CD4-positive, alpha-beta T cell (primary cell): ENCODE results near the gene OST4. TPM values are rescaled to one million over a fixed set of nuclear protein-coding genes. Genes with fewer than 3 reads are reported as not detected.

Experiments used
- ATAC-seq: fragments of 200-7000 bp; cut with Tn5 transposase; one replicate; pipeline ENCODE4 v1.10.0; 2022; ENCODE audit warnings: mild to moderate bottlenecking; ENCODE audit not compliant: poor library complexity
- CTCF ChIA-PET: fragments of 350-600 bp; sonication (Branson Sonifier 250); formaldehyde crosslinking; loops from one replicate; lab custom pipeline; 2021; ENCODE audit warnings: antibody characterized with exemption, inconsistent platforms; lab: Charles Lee
- POLR2A ChIA-PET: fragments of 350-600 bp; sonication (Branson Sonifier 250); formaldehyde crosslinking; loops from one replicate; lab custom pipeline; 2021; ENCODE audit warnings: antibody characterized with exemption, inconsistent platforms; lab: Charles Lee
- DNase-seq, 14 experiments: peaks; one replicate each; pipeline ENCODE4 v3.0.0-alpha.2; 2013 to 2020; ENCODE audit warnings: mixed read lengths in 2 of 14
- H3K27ac ChIP-seq, 2 donors: one replicate each; pipeline versions ENCODE4 v1.5.1 to v1.7.0; 2013; ENCODE audit warnings: low read length in 2 of 2, low read depth in 1 of 2, mild to moderate bottlenecking in 1 of 2
- H3K27me3 ChIP-seq, 2 experiments: 1 replicate in 1 of 2; 2 replicates in 1 of 2; pipeline versions ENCODE4 v1.6.1 to v1.7.0; 2013; ENCODE audit warnings: low read length in 2 of 2, control low read depth in 1 of 2, mild to moderate bottlenecking in 1 of 2, moderate library complexity in 1 of 2; ENCODE audit not compliant: insufficient read depth in 2 of 2, control insufficient read depth in 1 of 2
- H3K36me3 ChIP-seq: one replicate; pipeline ENCODE4 v1.6.1; 2013; ENCODE audit warnings: low read length, control low read depth; ENCODE audit not compliant: insufficient read depth
- H3K4me1 ChIP-seq: one replicate; pipeline ENCODE4 v1.6.1; 2013; ENCODE audit warnings: low read length, control low read depth; ENCODE audit not compliant: insufficient read depth
- H3K4me3 ChIP-seq: one replicate; pipeline ENCODE4 v1.5.1; 2013; ENCODE audit warnings: mild to moderate bottlenecking, low read length, moderate library complexity
- H3K9me3 ChIP-seq, 2 experiments: 1 replicate in 1 of 2; 2 replicates in 1 of 2; pipeline versions ENCODE4 v1.6.1 to v1.7.0; 2013; ENCODE audit warnings: low read length in 2 of 2, mild to moderate bottlenecking in 2 of 2, control low read depth in 1 of 2, moderate library complexity in 1 of 2; ENCODE audit not compliant: control insufficient read depth in 1 of 2, insufficient read depth in 1 of 2
- H3K27ac Mint-ChIP-seq: one replicate; pipeline ENCODE4 v1.8.0; 2020; ENCODE audit warnings: mixed read lengths
- H3K27me3 Mint-ChIP-seq: one replicate; pipeline ENCODE4 v1.8.0; 2021; ENCODE audit warnings: mixed read lengths
- H3K36me3 Mint-ChIP-seq: one replicate; pipeline ENCODE4 v1.8.0; 2021; ENCODE audit warnings: low read depth, mixed read lengths
- H3K4me1 Mint-ChIP-seq: one replicate; pipeline ENCODE4 v1.8.0; 2021; ENCODE audit warnings: low read depth, mixed read lengths
- H3K4me3 Mint-ChIP-seq: one replicate; pipeline ENCODE4 v1.8.0; 2020; ENCODE audit warnings: mild to moderate bottlenecking, mixed read lengths
- H3K9me3 Mint-ChIP-seq: one replicate; pipeline ENCODE4 v1.8.0; 2020; ENCODE audit warnings: mixed read lengths
- intact Hi-C, 2 experiments: fragments of 100-400 bp; cut with DNase I in 1 of 2; cut with micrococcal nuclease in 1 of 2; formaldehyde crosslinking; loops; one replicate each; pipeline versions ENCODE4 v1.15.1 to v1.9.0; 2023 to 2025; cut with DNase I, micrococcal nuclease
- total RNA-seq, 174 experiments: library from RNA in 2 of 174; stranded (reverse) in 2 of 174; gene quantifications; one replicate each; pipeline ENCODE4 v1.2.3 and lab custom pipeline; 2021 to 2026
- TF ChIP-seq, protein P1 (sequence below): fragments of 200-600 bp; IDR thresholded peaks from one replicate; pipeline ENCODE4 v1.8.0; 2022; ENCODE audit warnings: antibody characterized with exemption, mild to moderate bottlenecking

The OST4 gene
- total RNA-seq, 2 experiments from 2014 or later, result 232 to 254 TPM

- Histone ChIP-seq H3K4me3 (no peak overlapping the region), H3K27me3 (no peaks in the 10 kb centered on the region), H3K36me3 (no peaks in the 10 kb centered on the region), H3K4me1 (peaks cover 45% of the 10 kb centered on the region), H3K9me3 (no peaks in the 10 kb centered on the region), H3K27ac (peak overlapping the region; percentile 60 to 75)
- Mint-ChIP-seq H3K27ac (peak overlapping the region; percentile 88), H3K36me3 (no peaks in the 10 kb centered on the region), H3K27me3 (no peaks in the 10 kb centered on the region), H3K4me1 (peaks cover 33% of the 10 kb centered on the region), H3K9me3 (no peaks in the 10 kb centered on the region), H3K4me3 (no peak overlapping the region)
- ATAC-seq (no peak), DNase-seq (no peak)
- POLR2A ChIA-PET, result interaction anchor here (2.0 to 10.2 kb wide), 5 partner anchors 9 to 129 kb away, joined by 5 to 161 read pairs (median 11); partner anchors contain the start of genes ABHD1, AGBL5, ATRAID and OST4
- TF ChIP-seq, protein P1, sequence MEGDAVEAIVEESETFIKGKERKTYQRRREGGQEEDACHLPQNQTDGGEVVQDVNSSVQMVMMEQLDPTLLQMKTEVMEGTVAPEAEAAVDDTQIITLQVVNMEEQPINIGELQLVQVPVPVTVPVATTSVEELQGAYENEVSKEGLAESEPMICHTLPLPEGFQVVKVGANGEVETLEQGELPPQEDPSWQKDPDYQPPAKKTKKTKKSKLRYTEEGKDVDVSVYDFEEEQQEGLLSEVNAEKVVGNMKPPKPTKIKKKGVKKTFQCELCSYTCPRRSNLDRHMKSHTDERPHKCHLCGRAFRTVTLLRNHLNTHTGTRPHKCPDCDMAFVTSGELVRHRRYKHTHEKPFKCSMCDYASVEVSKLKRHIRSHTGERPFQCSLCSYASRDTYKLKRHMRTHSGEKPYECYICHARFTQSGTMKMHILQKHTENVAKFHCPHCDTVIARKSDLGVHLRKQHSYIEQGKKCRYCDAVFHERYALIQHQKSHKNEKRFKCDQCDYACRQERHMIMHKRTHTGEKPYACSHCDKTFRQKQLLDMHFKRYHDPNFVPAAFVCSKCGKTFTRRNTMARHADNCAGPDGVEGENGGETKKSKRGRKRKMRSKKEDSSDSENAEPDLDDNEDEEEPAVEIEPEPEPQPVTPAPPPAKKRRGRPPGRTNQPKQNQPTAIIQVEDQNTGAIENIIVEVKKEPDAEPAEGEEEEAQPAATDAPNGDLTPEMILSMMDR, result no peak
- intact Hi-C loops, result loop anchor here (2.0 kb wide), 3 partner anchors 31 to 131 kb away; partner anchors contain the start of genes AGBL5 (in 1 of the 2), ATRAID (in 1 of the 2), SLC5A6 (in 1 of the 2) and TMEM214 (in 1 of the 2)
- CTCF ChIA-PET, result interaction anchor here (0.9 to 1.4 kb wide), 3 partner anchors 11 to 42 kb away, joined by 3 to 9 read pairs (median 5); partner anchors contain the start of genes ABHD1 and OST4
Measured at GRCh38 chr2:27081984-27082772, 10.7 kb upstream of the OST4 start.

DNA sequence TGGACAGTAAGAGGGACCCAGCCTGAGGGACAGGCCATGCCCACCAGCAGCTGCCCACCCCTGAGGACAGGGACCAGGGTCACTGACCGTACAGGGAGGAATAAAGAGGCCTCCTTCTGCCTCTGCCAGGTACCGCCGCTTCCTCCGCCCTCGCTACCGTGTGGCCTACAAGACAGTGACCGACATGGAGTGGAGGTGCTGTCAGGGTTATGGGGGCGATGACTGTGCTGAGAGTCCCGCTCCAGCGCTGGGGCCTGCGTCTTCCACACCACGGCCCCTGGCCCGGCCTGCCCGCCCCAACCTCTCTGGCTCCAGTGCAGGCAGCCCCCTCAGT lies 9.1 kb upstream of the OST4 start:
- Histone ChIP-seq H3K9me3 (no peaks in the 10 kb centered on the region), H3K27ac (peak overlapping the region; percentile 33 to 60), H3K4me1 (peaks cover 42% of the 10 kb centered on the region), H3K36me3 (no peaks in the 10 kb centered on the region), H3K4me3 (no peak overlapping the region), H3K27me3 (no peaks in the 10 kb centered on the region)
- TF ChIP-seq, protein P1, result no peak
- intact Hi-C loops, result loop anchor here (1.0 to 2.0 kb wide), 4 partner anchors 8 to 132 kb away; partner anchors contain the start of genes AGBL5 (in 1 of the 2), ATRAID (in 1 of the 2), SLC5A6 (in 1 of the 2) and TMEM214 (in 1 of the 2)
- POLR2A ChIA-PET, result interaction anchor here (0.6 to 10.2 kb wide), 7 partner anchors 10 to 259 kb away, joined by 4 to 161 read pairs (median 6); partner anchors contain the start of genes ABHD1, AGBL5, ATRAID and OST4
- Mint-ChIP-seq H3K4me1 (peaks cover 46% of the 10 kb centered on the region), H3K36me3 (no peaks in the 10 kb centered on the region), H3K4me3 (no peak overlapping the region), H3K27ac (peak overlapping the region; percentile 88), H3K27me3 (no peaks in the 10 kb centered on the region), H3K9me3 (no peaks in the 10 kb centered on the region)
- ATAC-seq, result no peak
- CTCF ChIA-PET, result interaction anchor here (1.0 to 1.2 kb wide), 4 partner anchors 30 to 199 kb away, joined by 4 to 10 read pairs (median 4); partner anchors contain the start of genes ABHD1 and AGBL5
- no peak for DNase-seq

- POLR2A ChIA-PET, result interaction anchor here (0.6 to 10.2 kb wide), 4 partner anchors 10 to 260 kb away, joined by 4 to 161 read pairs (median 59); partner anchors contain the start of genes AGBL5, OST4 and TMEM214
- intact Hi-C loops, result loop anchor here (1.0 to 2.0 kb wide), 4 partner anchors 8 to 133 kb away; partner anchors contain the start of genes AGBL5 (in 1 of the 2), ATRAID (in 1 of the 2), SLC5A6 (in 1 of the 2) and TMEM214 (in 1 of the 2)
- H3K4me3 Mint-ChIP-seq, result no peak overlapping the region
Measured at GRCh38 chr2:27080140-27080469, 8.7 kb upstream of the OST4 start.

More at GRCh38 chr2:27080140-27080469, 8.7 kb upstream of the OST4 start:
- CTCF ChIA-PET, result no interaction called here
- Histone ChIP-seq H3K9me3 (no peaks in the 10 kb centered on the region), H3K27me3 (no peaks in the 10 kb centered on the region), H3K36me3 (no peaks in the 10 kb centered on the region), H3K4me1 (peaks cover 42% of the 10 kb centered on the region), H3K4me3 (no peak overlapping the region), H3K27ac (no peak overlapping the region)
- ATAC-seq (no peak), DNase-seq (no peak)
- Mint-ChIP-seq H3K9me3 (no peaks in the 10 kb centered on the region), H3K27me3 (no peaks in the 10 kb centered on the region), H3K4me1 (peaks cover 46% of the 10 kb centered on the region), H3K27ac (no peak overlapping the region), H3K36me3 (no peaks in the 10 kb centered on the region)
- TF ChIP-seq, protein P1, result no peak
